ENCODE measurements around the gene PFDN4.

The PFDN4 gene

GRCh38 chr20:54267483-54268003 lies 59.7 kb downstream of the PFDN4 start:
- no peak for DNase-seq (ENCODE audit: low read depth, low spot score)

DNA sequence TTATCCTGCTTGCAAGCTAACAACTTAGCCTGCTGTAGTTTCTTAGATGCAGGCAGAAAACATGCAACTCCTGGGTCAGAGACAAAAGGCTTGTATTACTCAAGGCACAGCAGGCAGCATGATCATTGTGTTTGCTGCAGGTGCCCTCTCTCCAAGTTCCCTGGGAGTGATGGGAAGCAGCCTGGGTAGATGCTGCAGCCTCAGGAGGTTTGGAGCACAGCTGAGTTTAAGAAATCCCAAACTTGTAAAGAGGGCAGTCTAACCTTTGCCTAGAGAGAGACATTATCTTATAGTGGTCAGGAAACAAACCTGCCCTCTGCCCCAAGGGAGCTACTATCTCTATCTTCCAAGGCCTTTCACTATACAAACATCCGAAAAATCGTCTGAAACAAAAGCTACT lies 61.1 kb downstream of the PFDN4 start:
- DNase-seq (ENCODE audit: low read depth, low spot score): no peak

All from activated CD4-positive, CD25-positive, alpha-beta regulatory T cell treated with anti-CD3 and anti-CD28 coated beads, Interleukin-2, amount 50 U/mL, for 16 hours (primary cell).